Coronary artery (tissue), 2 donors: ENCODE data around the gene ZNF862.

Source experiments
- DNase-seq: peaks from one replicate; pipeline ENCODE4 v3.0.0-alpha.2; 2017; ENCODE audit warnings: low spot score
- H3K27ac ChIP-seq, 2 donors: fragments of 200-600 bp; sonication (generic); one replicate each; pipeline ENCODE4 v1.5.1; 2016 to 2019
- H3K4me3 ChIP-seq: fragments of 200-600 bp; sonication (generic); 2 replicates; pipeline ENCODE4 v1.5.1; 2016; ENCODE audit warnings: mild to moderate bottlenecking, moderate library complexity
- CTCF ChIP-seq: fragments of 200-600 bp; sonication (generic); IDR thresholded peaks from one replicate; pipeline ENCODE4 v1.5.1; 2019; ENCODE audit warnings: antibody characterized with exemption

The ZNF862 gene

GRCh38 chr7:149845257-149845980 is 7.2 kb downstream of the ZNF862 start:
- H3K27ac ChIP-seq = no peak overlapping the region
- no peak for TF ChIP-seq CTCF
- DNase-seq = no peak
- no peak overlapping the region for H3K4me3 ChIP-seq

GRCh38 chr7:149846021-149846420 is 7.8 kb downstream of the ZNF862 start:
- no peak overlapping the region for H3K27ac ChIP-seq
- H3K4me3 ChIP-seq = no peak overlapping the region
- TF ChIP-seq CTCF = no peak
- DNase-seq = no peak

- DNase-seq = no peak
- Histone ChIP-seq H3K27ac (no peak overlapping the region), H3K4me3 (no peak overlapping the region)
- TF ChIP-seq CTCF = no peak
Observed at GRCh38 chr7:149846436-149847046, 8.4 kb downstream of the ZNF862 start.

- TF ChIP-seq CTCF = no peak
- no peak overlapping the region for H3K4me3 ChIP-seq
- H3K27ac ChIP-seq = no peak overlapping the region
- no peak for DNase-seq
Observed at GRCh38 chr7:149849174-149849573, 11.0 kb downstream of the ZNF862 start.

GRCh38 chr7:149850007-149850594 is 11.9 kb downstream of the ZNF862 start:
- DNase-seq = no peak
- no peak overlapping the region for H3K4me3 ChIP-seq
- H3K27ac ChIP-seq = no peak overlapping the region
- TF ChIP-seq CTCF = no peak

GRCh38 chr7:149850716-149851115 is 12.5 kb downstream of the ZNF862 start:
- DNase-seq = no peak
- no peak for TF ChIP-seq CTCF
- no peak overlapping the region for H3K4me3 ChIP-seq

GRCh38 chr7:149851449-149851848 is 13.3 kb downstream of the ZNF862 start:
- DNase-seq = no peak
- no peak for TF ChIP-seq CTCF
- H3K4me3 ChIP-seq = no peak overlapping the region
- no peak overlapping the region for H3K27ac ChIP-seq

More at GRCh38 chr7:149850716-149851115, 12.5 kb downstream of the ZNF862 start:
- no peak overlapping the region for H3K27ac ChIP-seq
